PC-3 (cell line): ENCODE data around the gene P2RX2. TPM values are rescaled to one million over a fixed set of nuclear protein-coding genes. Genes with fewer than 3 reads are reported as not detected.

Experiments
- ATAC-seq: fragments of 200-7000 bp; cut with Tn5 transposase; 2 replicates; pipeline ENCODE4 v1.9.1; 2020; ENCODE audit warnings: mild to moderate bottlenecking, moderate library complexity
- BruUV-seq: library from RNA; stranded (reverse); fragments of 400-500 nt; replicated peaks from 2 replicates; lab custom pipeline; 2021; lab: Mats Ljungman, UMichigan
- CTCF ChIA-PET: fragments of 300-600 bp; sonication (Branson Sonifier 250); formaldehyde crosslinking; loops from one replicate; lab custom pipeline; 2022; ENCODE audit warnings: antibody characterized with exemption; lab: Charles Lee
- POLR2A ChIA-PET: fragments of 300-600 bp; sonication (Branson Sonifier 250); formaldehyde crosslinking; loops from one replicate; lab custom pipeline; 2022; ENCODE audit warnings: antibody characterized with exemption; ENCODE audit not compliant: unreplicated experiment; lab: Charles Lee
- DNase-seq: peaks from one replicate; pipeline ENCODE4 v3.0.0-alpha.2; 2015
- H2AFZ ChIP-seq: fragments of 300-600 bp; sonication (generic); 2 replicates; pipeline ENCODE4 v1.6.0; 2016; ENCODE audit warnings: antibody characterized with exemption, low read length
- H3F3A ChIP-seq: fragments of 300-600 bp; sonication (generic); one replicate; pipeline ENCODE4 v1.6.0; 2017; ENCODE audit warnings: antibody characterized with exemption, low read length, control low read depth, mild to moderate bottlenecking; ENCODE audit not compliant: unreplicated experiment
- H3K27ac ChIP-seq: fragments of 300-600 bp; sonication (generic); 2 replicates; pipeline ENCODE4 v1.5.1; 2016; ENCODE audit warnings: mild to moderate bottlenecking, low read length
- H3K27me3 ChIP-seq: fragments of 300-600 bp; sonication (generic); 2 replicates; pipeline ENCODE4 v1.6.1; 2016; ENCODE audit warnings: low read length, mixed read lengths
- H3K36me3 ChIP-seq: fragments of 300-600 bp; sonication (generic); 2 replicates; pipeline ENCODE4 v1.6.1; 2016; ENCODE audit warnings: low read depth, mixed run types, low read length, mixed read lengths
- H3K4me1 ChIP-seq: fragments of 300-600 bp; sonication (generic); 2 replicates; pipeline ENCODE4 v1.5.1; 2016; ENCODE audit warnings: low read length; ENCODE audit not compliant: insufficient read depth
- H3K4me2 ChIP-seq: fragments of 300-600 bp; sonication (generic); 2 replicates; pipeline ENCODE4 v1.6.0; 2016; ENCODE audit warnings: low read length
- H3K4me3 ChIP-seq: fragments of 300-600 bp; sonication (generic); 2 replicates; pipeline ENCODE4 v1.5.1; 2016; ENCODE audit warnings: mild to moderate bottlenecking, low read length, mixed read lengths
- H3K79me2 ChIP-seq: fragments of 300-600 bp; sonication (generic); 2 replicates; pipeline ENCODE4 v1.6.1; 2017; ENCODE audit warnings: low read length, mixed read lengths
- H3K9ac ChIP-seq: fragments of 300-600 bp; sonication (generic); 2 replicates; pipeline ENCODE4 v1.6.0; 2016; ENCODE audit warnings: mild to moderate bottlenecking, low read length
- H3K9me2 ChIP-seq: fragments of 300-600 bp; sonication (generic); replicated peaks from 2 replicates; pipeline ENCODE4 v1.6.1; 2016; ENCODE audit warnings: mixed run types, low read length, mixed read lengths
- H3K9me3 ChIP-seq: fragments of 300-600 bp; sonication (generic); 2 replicates; pipeline ENCODE4 v1.6.1; 2016; ENCODE audit warnings: low read length, mixed read lengths
- H4K20me1 ChIP-seq: fragments of 300-600 bp; sonication (generic); 2 replicates; pipeline ENCODE4 v1.6.1; 2016; ENCODE audit warnings: low read length, mixed read lengths
- EZH2 ChIP-seq: fragments of 300-600 bp; sonication (generic); IDR thresholded peaks from one replicate; pipeline ENCODE4 v1.6.1; 2017; ENCODE audit warnings: antibody characterized with exemption, mild to moderate bottlenecking, low read length; ENCODE audit not compliant: unreplicated experiment
- EZH2phosphoT487 ChIP-seq: fragments of 300-600 bp; sonication (generic); IDR thresholded peaks from 2 replicates; pipeline ENCODE4 v1.6.1; 2018; ENCODE audit warnings: mild to moderate bottlenecking, antibody characterized with exemption, low read length, borderline replicate concordance
- intact Hi-C: fragments of 100-400 bp; cut with micrococcal nuclease; formaldehyde crosslinking; loops from 2 replicates; pipeline ENCODE4 v1.9.0; 2023
- total RNA-seq: library from RNA; depleted of rRNA; stranded (reverse); fragments of >200 nt; gene quantifications from 2 replicates; pipeline ENCODE4 v1.2.3, GENCODE V29; 2014
- TF ChIP-seq, protein P1 (sequence below): fragments of 300-600 bp; sonication (generic); conservative IDR thresholded peaks from 2 replicates; pipeline ENCODE4 v1.5.1; 2017; ENCODE audit warnings: antibody characterized with exemption, low read depth, mild to moderate bottlenecking, low read length

P2RX2 gene
- total RNA-seq, 1 experiment from 2014 or later: not detected

- no peaks in the 10 kb centered on the region for H3K9me3 ChIP-seq
- no peak overlapping the region for H2AFZ ChIP-seq
- ChIA-PET POLR2A (no interaction called here), CTCF (no interaction called here)
- no peaks in the 10 kb centered on the region for H3K79me2 ChIP-seq
- DNase-seq: no peak
- no peak overlapping the region for H3K4me2 ChIP-seq
- H3K4me3 ChIP-seq: no peak overlapping the region
- no peaks in the 10 kb centered on the region for H3K9me2 ChIP-seq
- peaks cover 64% of the 10 kb centered on the region for H3K36me3 ChIP-seq
- intact Hi-C loops: no loop called here
- no peaks in the 10 kb centered on the region for H3F3A ChIP-seq
- no TSS peak for BruUV-seq
- H3K4me1 ChIP-seq: no peaks in the 10 kb centered on the region
- H3K9ac ChIP-seq: no peak overlapping the region
- no peak for ATAC-seq
- H4K20me1 ChIP-seq: no peaks in the 10 kb centered on the region
- no peak overlapping the region for H3K27ac ChIP-seq
- TF ChIP-seq EZH2: no peak
- TF ChIP-seq EZH2phosphoT487: no peak
- TF ChIP-seq, protein P1, sequence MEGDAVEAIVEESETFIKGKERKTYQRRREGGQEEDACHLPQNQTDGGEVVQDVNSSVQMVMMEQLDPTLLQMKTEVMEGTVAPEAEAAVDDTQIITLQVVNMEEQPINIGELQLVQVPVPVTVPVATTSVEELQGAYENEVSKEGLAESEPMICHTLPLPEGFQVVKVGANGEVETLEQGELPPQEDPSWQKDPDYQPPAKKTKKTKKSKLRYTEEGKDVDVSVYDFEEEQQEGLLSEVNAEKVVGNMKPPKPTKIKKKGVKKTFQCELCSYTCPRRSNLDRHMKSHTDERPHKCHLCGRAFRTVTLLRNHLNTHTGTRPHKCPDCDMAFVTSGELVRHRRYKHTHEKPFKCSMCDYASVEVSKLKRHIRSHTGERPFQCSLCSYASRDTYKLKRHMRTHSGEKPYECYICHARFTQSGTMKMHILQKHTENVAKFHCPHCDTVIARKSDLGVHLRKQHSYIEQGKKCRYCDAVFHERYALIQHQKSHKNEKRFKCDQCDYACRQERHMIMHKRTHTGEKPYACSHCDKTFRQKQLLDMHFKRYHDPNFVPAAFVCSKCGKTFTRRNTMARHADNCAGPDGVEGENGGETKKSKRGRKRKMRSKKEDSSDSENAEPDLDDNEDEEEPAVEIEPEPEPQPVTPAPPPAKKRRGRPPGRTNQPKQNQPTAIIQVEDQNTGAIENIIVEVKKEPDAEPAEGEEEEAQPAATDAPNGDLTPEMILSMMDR: no peak
- H3K27me3 ChIP-seq: no peaks in the 10 kb centered on the region
These were observed 35.2 kb downstream of the P2RX2 start for GRCh38 chr12:132653567-132654290.

DNA sequence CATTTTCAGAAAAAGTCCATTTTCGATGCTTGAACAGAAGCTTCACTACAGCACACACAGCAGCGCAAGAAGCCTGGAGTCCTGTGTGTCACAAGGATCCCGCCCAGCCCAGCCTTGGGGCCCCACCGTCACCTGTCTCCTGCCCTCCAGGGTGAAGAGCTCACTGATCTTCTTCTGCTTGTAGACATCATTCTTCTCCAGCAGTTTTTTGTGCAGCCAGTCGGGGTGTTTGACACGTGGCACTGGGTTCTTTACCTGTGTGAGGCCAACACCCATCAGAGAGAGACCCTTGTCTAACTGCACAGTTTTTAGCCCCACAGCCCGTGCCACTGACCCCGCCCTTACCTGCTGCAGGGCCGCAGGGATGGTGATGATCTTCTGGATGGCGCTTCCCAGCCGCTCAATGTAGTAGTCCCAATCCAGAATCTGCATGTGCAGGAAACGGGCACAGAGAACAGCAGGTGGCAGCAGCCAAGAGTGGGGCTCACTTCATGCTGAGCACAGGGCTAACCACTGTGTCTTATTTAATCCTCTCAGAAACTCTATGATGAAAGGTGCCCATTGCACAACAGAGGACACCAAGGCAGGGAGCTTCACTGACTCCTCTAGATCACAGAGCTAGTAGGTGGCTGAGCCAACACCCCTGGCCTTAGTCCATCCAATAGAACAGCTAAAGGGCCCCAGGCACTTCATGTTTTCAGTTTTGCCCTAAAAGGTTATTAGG lies 38.6 kb downstream of the P2RX2 start:
- Histone ChIP-seq H4K20me1 (no peaks in the 10 kb centered on the region), H2AFZ (no peak overlapping the region), H3K9me2 (no peaks in the 10 kb centered on the region), H3K27ac (no peak overlapping the region), H3K36me3 (peaks cover 61% of the 10 kb centered on the region), H3K4me1 (no peaks in the 10 kb centered on the region), H3K4me3 (no peak overlapping the region), H3K27me3 (no peaks in the 10 kb centered on the region), H3F3A (no peaks in the 10 kb centered on the region), H3K9me3 (no peaks in the 10 kb centered on the region), H3K9ac (no peak overlapping the region), H3K4me2 (no peak overlapping the region), H3K79me2 (no peaks in the 10 kb centered on the region)
- no TSS peak for BruUV-seq
- DNase-seq (no peak), ATAC-seq (peak; percentile 40; the same call in 1 of the 2 replicates)
- CTCF ChIA-PET: no interaction called here
- intact Hi-C loops: no loop called here
- POLR2A ChIA-PET: interaction anchor here (0.6 kb wide), 1 partner anchor 42 kb away, joined by 4 read pairs; no protein-coding TSS in a partner anchor
- TF ChIP-seq, protein P1: no peak
- TF ChIP-seq EZH2 (no peak), EZH2phosphoT487 (no peak)
